B cell (primary cell): ENCODE measurements around the gene NBEA. TPM values are rescaled to one million over a fixed set of nuclear protein-coding genes. Genes with fewer than 3 reads are reported as not detected.

ENCODE experiments used
- ATAC-seq: fragments of 200-7000 bp; cut with Tn5 transposase; one replicate; pipeline ENCODE4 v1.10.0; 2021; ENCODE audit warnings: low read depth, mild to moderate bottlenecking, moderate number of reproducible peaks, moderate library complexity
- CTCF ChIA-PET: fragments of 350-600 bp; sonication (Branson Sonifier 250); formaldehyde crosslinking; loops from one replicate; lab custom pipeline; 2021; ENCODE audit warnings: antibody characterized with exemption, inconsistent platforms; lab: Charles Lee
- POLR2A ChIA-PET: fragments of 350-600 bp; sonication (Branson Sonifier 250); formaldehyde crosslinking; loops from one replicate; lab custom pipeline; 2021; ENCODE audit warnings: antibody characterized with exemption; lab: Charles Lee
- DNase-seq: peaks from one replicate; pipeline ENCODE4 v3.0.0; 2013
- H2AFZ ChIP-seq: 2 replicates; pipeline ENCODE4 v1.6.1; 2012; ENCODE audit warnings: mild to moderate bottlenecking, low read depth, low read length; ENCODE audit not compliant: insufficient read depth, poor library complexity, severe bottlenecking
- H3K27ac ChIP-seq, 2 donors: 1 replicate in 1 of 2; 2 replicates in 1 of 2; pipeline ENCODE4 v1.5.1; 2012 to 2013; ENCODE audit warnings: low read length in 2 of 2, mild to moderate bottlenecking in 2 of 2, moderate library complexity in 1 of 2
- H3K27me3 ChIP-seq, 4 experiments: fragments of 200-600 bp in 1 of 4; sonication (generic) in 1 of 4; replicated peaks in 1 of 4; 1 replicate in 2 of 4; 2 replicates in 2 of 4; pipeline versions ENCODE4 v1.6.1 to v1.7.0; 2013 to 2016; ENCODE audit warnings: low read length in 3 of 4, mild to moderate bottlenecking in 2 of 4, mixed read lengths in 1 of 4, moderate library complexity in 1 of 4; ENCODE audit not compliant: insufficient read depth in 4 of 4, control insufficient read depth in 3 of 4; ENCODE audit errors: control extremely low read depth in 1 of 4
- H3K36me3 ChIP-seq, 2 experiments: replicated peaks in 1 of 2; 1 replicate in 1 of 2; 2 replicates in 1 of 2; pipeline versions ENCODE4 v1.6.1 to v1.7.1; 2013; ENCODE audit warnings: low read length in 1 of 2; ENCODE audit not compliant: insufficient read depth in 2 of 2, control insufficient read depth in 1 of 2; ENCODE audit errors: control extremely low read depth in 1 of 2, extremely low read depth in 1 of 2
- H3K4me1 ChIP-seq, 2 donors: fragments of 200-600 bp in 1 of 2; sonication (generic) in 1 of 2; 1 replicate in 1 of 2; 2 replicates in 1 of 2; pipeline versions ENCODE4 v1.5.1 to v1.6.1; 2013 to 2017; ENCODE audit warnings: low read length in 2 of 2; ENCODE audit not compliant: control insufficient read depth in 2 of 2, insufficient read depth in 2 of 2
- H3K4me2 ChIP-seq: replicated peaks from 2 replicates; pipeline ENCODE3; 2012; ENCODE audit warnings: mild to moderate bottlenecking, low read depth, low read length; ENCODE audit not compliant: poor library complexity, severe bottlenecking
- H3K4me3 ChIP-seq, 5 experiments: fragments of 200-600 bp in 1 of 5; sonication (generic) in 1 of 5; 1 replicate in 3 of 5; 2 replicates in 2 of 5; pipeline versions ENCODE4 v1.5.1 to v1.7.0; 2011 to 2016; ENCODE audit warnings: low read length in 4 of 5, mild to moderate bottlenecking in 4 of 5, low read depth in 2 of 5, control low read depth in 1 of 5, moderate library complexity in 1 of 5; ENCODE audit not compliant: insufficient read depth in 1 of 5; ENCODE audit errors: control extremely low read depth in 1 of 5, extremely low read depth in 1 of 5
- H3K79me2 ChIP-seq: fragments of 200-600 bp; sonication (generic); one replicate; pipeline ENCODE4 v1.6.0; 2016; ENCODE audit warnings: low read length; ENCODE audit not compliant: control insufficient read depth, insufficient read depth
- H3K9ac ChIP-seq: fragments of 200-600 bp; sonication (generic); 2 replicates; pipeline ENCODE4 v1.6.1; 2017; ENCODE audit warnings: mild to moderate bottlenecking, low read length, moderate library complexity
- H3K9me3 ChIP-seq, 3 donors: one replicate each; pipeline versions ENCODE4 v1.6.1 to v1.7.1; 2013; ENCODE audit warnings: low read length in 2 of 3; ENCODE audit not compliant: control insufficient read depth in 2 of 3, insufficient read depth in 1 of 3; ENCODE audit errors: control extremely low read depth in 1 of 3
- H4K20me1 ChIP-seq: 2 replicates; pipeline ENCODE4 v1.6.0; 2012; ENCODE audit warnings: mild to moderate bottlenecking, low read length; ENCODE audit not compliant: insufficient read depth, control insufficient read depth, poor library complexity, severe bottlenecking
- H3K27ac Mint-ChIP-seq: one replicate; pipeline ENCODE4 v1.8.0; 2021; ENCODE audit warnings: mixed read lengths
- H3K27me3 Mint-ChIP-seq: one replicate; pipeline ENCODE4 v1.8.0; 2021; ENCODE audit warnings: mixed read lengths
- H3K4me1 Mint-ChIP-seq: one replicate; pipeline ENCODE4 v1.8.0; 2021; ENCODE audit warnings: mixed read lengths
- H3K4me3 Mint-ChIP-seq: one replicate; pipeline ENCODE4 v1.8.0; 2021; ENCODE audit warnings: mixed read lengths
- H3K9me3 Mint-ChIP-seq: one replicate; pipeline ENCODE4 v1.8.0; 2022; ENCODE audit warnings: mixed read lengths; ENCODE audit not compliant: insufficient read depth
- CTCF ChIP-seq: fragments of 200-600 bp; IDR thresholded peaks from one replicate; pipeline ENCODE4 v1.8.0; 2022; ENCODE audit warnings: antibody characterized with exemption, mild to moderate bottlenecking
- EZH2 ChIP-seq: IDR thresholded peaks from 2 replicates; pipeline ENCODE4 v1.6.1; 2012; ENCODE audit warnings: borderline replicate concordance, low read depth, mild to moderate bottlenecking, moderate library complexity, low read length; ENCODE audit not compliant: insufficient read depth, poor library complexity, severe bottlenecking
- WGBS: methylation state at CpG from one replicate; pipeline ENCODE4 v1.1.5; 2013; ENCODE audit warnings: missing lambda C conversion rate; ENCODE audit not compliant: insufficient coverage; 5-methylcytosine and 5-hydroxymethylcytosine counted together
- intact Hi-C: fragments of 100-400 bp; cut with micrococcal nuclease; formaldehyde crosslinking; loops from one replicate; pipeline ENCODE4 v1.10.0; 2022
- polyA minus RNA-seq: library from RNA; depleted of rRNA, polyadenylated mRNA; stranded (reverse); fragments of >200 nt; gene quantifications from 2 replicates; pipeline ENCODE4 v1.2.3, GENCODE V29; 2012
- polyA plus RNA-seq: library from polyadenylated mRNA; depleted of rRNA; stranded (reverse); fragments of >200 nt; gene quantifications from 2 replicates; pipeline ENCODE4 v1.2.3, GENCODE V29; 2012
- total RNA-seq, 2 donors: library from RNA; stranded (reverse); fragments of 120-200 nt in 1 of 2; gene quantifications; 1 replicate in 1 of 2; 2 replicates in 1 of 2; pipeline versions ENCODE4 v1.2.3 to v1.2.4, GENCODE V29; 2013 to 2022

The NBEA gene
- total RNA-seq (10.3 and 10.7 TPM in 2 replicates), polyA plus RNA-seq (1.5 and 2.6 TPM in 2 replicates), polyA minus RNA-seq (3.1 and 5.1 TPM in 2 replicates)
- 6.1 TPM for total RNA-seq (2013)

GRCh38 chr13:34941835-34942731, at the start of gene NBEA:
NBEA (plus strand) TSS chr13:34942270; CDS start chr13:34942821, 551 bp downstream.
- peak within 1 kb of the TSS; percentile 39 to 81 (median 71) for H3K4me3 ChIP-seq
- ChIA-PET POLR2A (no interaction called here), CTCF (no interaction called here)
- H3K36me3 ChIP-seq, result no peaks in the 10 kb centered on the region
- DNase-seq, result peak; percentile 89
- H4K20me1 ChIP-seq, result no peaks in the 10 kb centered on the region
- H3K27me3 ChIP-seq, result peaks cover 0 to 8% (median 6%) of the 10 kb centered on the region in 4 experiments
- H3K27me3 Mint-ChIP-seq, result peaks cover 24% of the 10 kb centered on the region
- H2AFZ ChIP-seq, result peak within 1 kb of the TSS; percentile 97
- H3K4me1 Mint-ChIP-seq, result peaks cover 30% of the 10 kb centered on the region
- no peaks in the 10 kb centered on the region for H3K9me3 Mint-ChIP-seq
- intact Hi-C loops, result loop anchor here (2.0 to 10.0 kb wide), 3 partner anchors 1127 to 1875 kb away; partner anchors contain the start of genes RFC3 and RFXAP
- peaks cover 0 to 2% (median 0%) of the 10 kb centered on the region in 3 donors for H3K9me3 ChIP-seq
- peak within 1 kb of the TSS in 1 of 2 donors; percentile 65 for H3K27ac ChIP-seq
- peak within 1 kb of the TSS; percentile 81 for H3K9ac ChIP-seq
- WGBS, result under 1% methylated on average over 63 of the region's 76 CpGs
- peak; percentile 19 for TF ChIP-seq CTCF
- TF ChIP-seq EZH2, result no peak
- H3K79me2 ChIP-seq, result peaks cover 3% of the 10 kb centered on the region
- peak within 1 kb of the TSS; percentile 88 for H3K27ac Mint-ChIP-seq
- peak within 1 kb of the TSS; percentile 95 for H3K4me3 Mint-ChIP-seq
- peak within 1 kb of the TSS; percentile 94 for H3K4me2 ChIP-seq
- peaks cover 20 to 25% of the 10 kb centered on the region in 2 donors for H3K4me1 ChIP-seq
- peak; percentile 80 for ATAC-seq

DNA sequence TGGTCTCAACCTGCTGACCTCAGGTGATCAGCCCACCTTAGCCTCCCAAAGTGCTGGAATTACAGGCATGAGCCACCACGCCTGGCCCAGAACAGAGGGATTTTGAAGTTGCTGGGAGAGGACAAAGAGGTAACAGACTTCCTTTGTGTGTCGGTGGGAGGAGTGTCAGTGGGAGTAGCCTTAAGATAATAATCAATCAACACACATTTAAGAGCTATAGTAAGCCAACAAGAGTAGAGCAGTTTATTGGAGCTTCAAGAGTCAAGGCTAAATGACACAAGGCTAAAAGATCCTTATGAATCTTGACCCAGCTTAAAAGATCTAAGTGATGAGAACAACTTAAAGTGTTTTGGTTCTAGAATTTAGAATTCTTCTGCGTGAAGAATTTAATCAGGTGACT, 47.3 kb upstream of the NBEA start:
- no peak for ATAC-seq
- H3K4me3 Mint-ChIP-seq, result no peak overlapping the region
- H3K27ac Mint-ChIP-seq, result no peak overlapping the region
- Histone ChIP-seq H3K4me2 (no peak overlapping the region), H3K4me1 (no peaks in the 10 kb centered on the region), H2AFZ (no peak overlapping the region), H3K79me2 (no peaks in the 10 kb centered on the region), H3K27me3 (no peaks in the 10 kb centered on the region), H3K27ac (no peak overlapping the region), H3K36me3 (no peaks in the 10 kb centered on the region), H3K9ac (no peak overlapping the region), H3K4me3 (no peak overlapping the region), H4K20me1 (no peaks in the 10 kb centered on the region), H3K9me3 (peaks cover 0 to 2% (median 0%) of the 10 kb centered on the region in 3 donors)
- DNase-seq, result no peak
- WGBS, result 100% methylated on average over 1 of the region's 3 CpGs
- intact Hi-C loops, result no loop called here
- no peaks in the 10 kb centered on the region for H3K27me3 Mint-ChIP-seq
- TF ChIP-seq CTCF (no peak), EZH2 (no peak)
- no peaks in the 10 kb centered on the region for H3K9me3 Mint-ChIP-seq
- H3K4me1 Mint-ChIP-seq, result no peaks in the 10 kb centered on the region
- CTCF ChIA-PET, result no interaction called here
- POLR2A ChIA-PET, result no interaction called here
